K562 treated with DMSO at 1 percent for 12 hours (cell line): ENCODE results near the gene REM1. TPM values are rescaled to one million over a fixed set of nuclear protein-coding genes. Genes with fewer than 3 reads are reported as not detected.

ENCODE experiments used
- total RNA-seq: library from RNA; unstranded; fragments of 300-600 nt; gene quantifications from 2 replicates; pipeline ENCODE4 v1.2.3, GENCODE V29; 2022; ENCODE audit not compliant: insufficient read depth

Gene REM1, protein sequence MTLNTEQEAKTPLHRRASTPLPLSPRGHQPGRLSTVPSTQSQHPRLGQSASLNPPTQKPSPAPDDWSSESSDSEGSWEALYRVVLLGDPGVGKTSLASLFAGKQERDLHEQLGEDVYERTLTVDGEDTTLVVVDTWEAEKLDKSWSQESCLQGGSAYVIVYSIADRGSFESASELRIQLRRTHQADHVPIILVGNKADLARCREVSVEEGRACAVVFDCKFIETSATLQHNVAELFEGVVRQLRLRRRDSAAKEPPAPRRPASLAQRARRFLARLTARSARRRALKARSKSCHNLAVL
- not detected in 2 replicates for total RNA-seq

DNA sequence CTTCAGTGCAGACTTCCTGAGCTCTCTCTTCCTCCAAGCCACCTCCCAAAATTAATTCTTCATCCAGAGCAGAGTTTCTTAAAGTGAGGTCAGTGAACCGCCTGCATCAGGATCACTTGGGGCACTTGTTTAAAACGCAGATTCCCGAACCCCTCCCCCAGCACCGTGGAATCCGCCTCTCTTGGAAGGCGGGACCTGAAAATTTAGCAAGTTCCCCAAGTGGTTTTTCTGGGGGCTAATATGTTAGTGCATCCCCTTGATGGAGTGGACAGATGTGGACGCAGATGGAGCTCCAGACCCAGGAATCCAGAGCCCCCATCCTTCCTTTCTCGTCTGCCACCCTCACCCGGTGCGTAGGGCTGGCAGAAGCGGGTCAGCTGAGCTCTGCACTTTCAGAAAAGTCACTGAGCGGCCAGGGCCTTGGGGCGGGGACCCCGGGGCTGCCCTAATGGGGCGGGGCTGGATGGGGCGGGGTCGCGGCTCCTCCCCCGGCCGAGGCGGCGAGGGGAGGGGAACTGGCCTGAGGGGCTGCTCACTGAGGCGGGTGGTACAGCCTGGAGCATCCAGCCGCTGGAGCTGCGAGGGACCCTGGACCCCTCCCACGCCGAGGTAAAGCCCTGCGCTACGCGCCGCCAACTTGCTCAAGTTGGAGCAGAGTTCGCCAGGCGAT is at the start of gene REM1, which contains the start of gene DEFB124:
TSS of gene REM1 (plus strand) at position 531 of the 670 bp plus-strand sequence. CDS start 1,158 bp downstream, outside the sequence.
TSS of gene DEFB124 (minus strand) at position 370 of the 670 bp plus-strand sequence. CDS start 2,114 bp downstream, outside the sequence.

DNA sequence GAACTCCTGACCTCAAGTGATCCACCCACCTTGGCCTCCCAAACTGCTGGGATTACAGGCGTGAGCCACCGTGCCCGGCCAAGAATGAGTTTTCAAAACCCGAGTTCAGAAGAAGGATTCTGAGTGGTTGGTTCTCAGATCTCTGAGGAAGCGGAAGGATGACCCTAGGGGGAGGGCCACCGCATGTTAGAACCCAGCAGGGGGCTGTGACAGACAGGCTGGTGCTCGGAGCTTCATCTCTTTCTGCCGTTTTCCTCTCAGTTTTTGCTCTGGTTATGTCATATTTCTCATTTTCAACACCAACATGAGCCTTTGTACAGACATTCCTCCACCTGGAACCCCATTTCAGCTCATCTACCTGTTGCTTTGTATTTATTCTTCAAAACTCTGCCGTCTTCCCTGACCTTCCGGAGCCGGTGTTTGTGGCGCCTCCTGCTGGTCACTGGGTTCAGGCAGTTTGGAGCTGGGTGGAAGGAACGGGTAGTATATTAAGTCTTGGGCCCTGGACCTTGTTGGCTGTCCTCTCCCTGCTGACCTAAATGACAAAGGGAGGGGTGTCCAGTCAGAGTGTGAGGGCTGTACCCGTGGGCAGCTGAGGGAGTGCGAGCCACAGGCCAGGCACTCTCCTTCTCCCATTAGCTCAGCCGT is 35.0 kb upstream of the REM1 start, which contains the start of gene DEFB123:
TSS of gene DEFB123 (plus strand) at position 621 of the 648 bp plus-strand sequence. CDS start 67 bp downstream, outside the sequence.

DNA sequence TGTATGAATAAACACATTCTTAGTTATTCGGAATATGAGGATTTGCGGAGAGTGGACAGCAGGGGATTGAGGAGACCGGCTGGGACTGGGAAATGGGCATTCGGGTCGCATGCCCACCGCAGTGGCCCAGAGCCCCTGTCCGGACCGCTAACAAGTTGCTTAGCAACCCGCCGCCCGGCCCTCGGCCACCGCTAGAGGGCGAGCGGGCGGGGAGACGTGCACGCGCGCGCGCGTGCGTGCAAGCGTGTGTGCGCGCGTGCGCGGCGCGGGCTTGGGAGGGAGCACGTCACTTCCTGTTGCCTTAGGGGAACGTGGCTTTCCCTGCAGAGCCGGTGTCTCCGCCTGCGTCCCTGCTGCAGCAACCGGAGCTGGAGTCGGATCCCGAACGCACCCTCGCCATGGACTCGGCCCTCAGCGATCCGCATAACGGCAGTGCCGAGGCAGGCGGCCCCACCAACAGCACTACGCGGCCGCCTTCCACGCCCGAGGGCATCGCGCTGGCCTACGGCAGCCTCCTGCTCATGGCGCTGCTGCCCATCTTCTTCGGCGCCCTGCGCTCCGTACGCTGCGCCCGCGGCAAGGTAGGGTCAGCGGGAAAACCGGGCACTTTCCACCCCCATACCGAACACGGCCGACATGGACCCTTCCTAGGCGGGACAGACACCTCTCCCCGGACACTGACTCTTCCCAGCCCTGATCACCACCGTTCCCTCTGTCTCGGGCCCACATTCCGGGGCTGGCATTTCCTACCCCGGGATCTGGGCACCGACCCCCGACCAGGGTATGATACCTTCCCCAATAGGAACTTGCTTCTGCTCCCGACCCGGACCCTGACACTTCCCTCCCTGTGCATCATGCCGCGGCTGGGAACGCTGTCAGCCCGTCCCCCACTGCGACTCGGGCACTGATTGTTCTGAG is 39.3 kb downstream of the REM1 start, which contains the start of gene HM13:
TSS of gene HM13 (plus strand) at position 289 of the 918 bp plus-strand sequence. CDS start at position 399, 110 bp downstream.

Other genes with a start within 250 kb of the REM1 start
- not detected in 2 replicates for gene DEFB115, start 217.6 kb upstream of the REM1 start, total RNA-seq
- gene DEFB116, start 166.7 kb upstream of the REM1 start, total RNA-seq, result not detected in 2 replicates
- not detected in 2 replicates for gene DEFB118, start 106.7 kb upstream of the REM1 start, total RNA-seq
- gene DEFB119, start 84.7 kb upstream of the REM1 start, total RNA-seq, result not detected in 2 replicates
- not detected in 2 replicates for gene DEFB121, start 69.1 kb upstream of the REM1 start, total RNA-seq
- gene DEFB123, start 34.7 kb upstream of the REM1 start, total RNA-seq, result not detected in 2 replicates
- gene DEFB124, start 161 bp upstream of the REM1 start, total RNA-seq, result not detected in 2 replicates
- 130 and 166 TPM in 2 replicates for gene HM13, start 39.2 kb downstream of the REM1 start, total RNA-seq
- gene ID1, start 130.0 kb downstream of the REM1 start, total RNA-seq, result 356 and 417 TPM in 2 replicates
- gene COX4I2, start 162.6 kb downstream of the REM1 start, total RNA-seq, result not detected in 2 replicates
- gene BCL2L1, start 247.6 kb downstream of the REM1 start, total RNA-seq, result 116 and 154 TPM in 2 replicates